SK-N-SH treated with all-trans-retinoic acid at 6 μM for 48 hours (cell line): Measurements from ENCODE around the gene CCKAR.

Experiments used
- ATAC-seq: fragments of 200-7000 bp; cut with Tn5 transposase; 3 replicates; pipeline ENCODE4 v1.9.1; 2020; ENCODE audit warnings: mild to moderate bottlenecking, moderate library complexity
- ARNTL ChIP-seq: fragments of 450-650 bp; formaldehyde crosslinking; IDR thresholded peaks from 2 replicates; pipeline ENCODE4 v1.5.0; 2020; ENCODE audit warnings: low read depth, mild to moderate bottlenecking, moderate library complexity, borderline replicate concordance
- BACH2 ChIP-seq: fragments of 250-450 bp; sonication (Bioruptor Pico); IDR thresholded peaks from 2 replicates; pipeline ENCODE4 v1.9.0; 2021; ENCODE audit warnings: mild to moderate bottlenecking, borderline replicate concordance
- CREB5 ChIP-seq: fragments of 250-450 bp; sonication (Bioruptor Pico); IDR thresholded peaks from 2 replicates; pipeline ENCODE4 v1.5.1; 2020; ENCODE audit warnings: low read depth, mild to moderate bottlenecking, moderate library complexity
- CSDC2 ChIP-seq: fragments of 250-450 bp; sonication (Bioruptor Pico); IDR thresholded peaks from 2 replicates; pipeline ENCODE4 v1.5.0; 2020; ENCODE audit warnings: mild to moderate bottlenecking, moderate library complexity
- CSRNP3 ChIP-seq: fragments of 250-450 bp; sonication (Bioruptor Pico); IDR thresholded peaks from 2 replicates; pipeline ENCODE4 v1.5.1; 2021; ENCODE audit warnings: mild to moderate bottlenecking, moderate library complexity
- ESRRG ChIP-seq: fragments of 250-450 bp; sonication (Bioruptor Pico); IDR thresholded peaks from 2 replicates; pipeline ENCODE4 v1.6.1; 2021; ENCODE audit warnings: mild to moderate bottlenecking
- GLIS3 ChIP-seq: fragments of 250-450 bp; sonication (Bioruptor Pico); IDR thresholded peaks from 2 replicates; pipeline ENCODE4 v1.5.0; 2020; ENCODE audit warnings: mild to moderate bottlenecking, moderate library complexity
- ISL1 ChIP-seq: fragments of 250-450 bp; sonication (Bioruptor Pico); IDR thresholded peaks from 2 replicates; pipeline ENCODE4 v2.1.2; 2022; ENCODE audit warnings: mild to moderate bottlenecking, moderate library complexity
- OSR1 ChIP-seq: fragments of 250-450 bp; sonication (Bioruptor Pico); IDR thresholded peaks from 2 replicates; pipeline ENCODE4 v1.8.0; 2022; ENCODE audit warnings: moderate library complexity, mild to moderate bottlenecking, inconsistent platforms
- POU6F1 ChIP-seq: fragments of 250-450 bp; sonication (Bioruptor Pico); IDR thresholded peaks from 2 replicates; pipeline ENCODE4 v1.8.0; 2021; ENCODE audit warnings: low read depth, mild to moderate bottlenecking, moderate library complexity, borderline replicate concordance
- PPARA ChIP-seq: fragments of 250-450 bp; sonication (Bioruptor Pico); IDR thresholded peaks from 2 replicates; pipeline ENCODE4 v1.5.0; 2020; ENCODE audit warnings: mild to moderate bottlenecking, borderline replicate concordance
- RARB ChIP-seq: fragments of 250-450 bp; sonication (Bioruptor Pico); IDR thresholded peaks from 2 replicates; pipeline ENCODE4 v1.8.0; 2021; ENCODE audit warnings: mild to moderate bottlenecking, moderate library complexity
- TCF4 ChIP-seq: fragments of 250-450 bp; sonication (Bioruptor Pico); IDR thresholded peaks from 2 replicates; pipeline ENCODE4 v1.8.0; 2021; ENCODE audit warnings: mild to moderate bottlenecking, moderate library complexity, borderline replicate concordance
- TOX ChIP-seq: fragments of 250-450 bp; sonication (Bioruptor Pico); IDR thresholded peaks from 2 replicates; pipeline ENCODE4 v1.8.0; 2021; ENCODE audit warnings: mild to moderate bottlenecking, moderate library complexity, borderline replicate concordance
- ZC3H10 ChIP-seq: fragments of 250-450 bp; sonication (Bioruptor Pico); IDR thresholded peaks from 2 replicates; pipeline ENCODE4 v1.5.1; 2021; ENCODE audit warnings: mild to moderate bottlenecking, moderate library complexity
- ZFP3 ChIP-seq: fragments of 250-450 bp; sonication (Bioruptor Pico); IDR thresholded peaks from 2 replicates; pipeline ENCODE4 v1.5.0; 2020; ENCODE audit warnings: mild to moderate bottlenecking, moderate library complexity
- ZFP30 ChIP-seq: fragments of 450-650 bp; formaldehyde crosslinking; IDR thresholded peaks from 2 replicates; pipeline ENCODE4 v1.5.0; 2022; ENCODE audit warnings: mild to moderate bottlenecking, moderate library complexity
- ZNF565 ChIP-seq: fragments of 450-650 bp; formaldehyde crosslinking; conservative IDR thresholded peaks from 2 replicates; pipeline ENCODE4 v1.5.0; 2020; ENCODE audit warnings: low read depth, mild to moderate bottlenecking, moderate library complexity
- ZNF8 ChIP-seq: fragments of 450-650 bp; formaldehyde crosslinking; IDR thresholded peaks from 2 replicates; pipeline ENCODE4 v1.5.0; 2020; ENCODE audit warnings: mild to moderate bottlenecking, moderate library complexity
- TF ChIP-seq, protein P1 (sequence below): fragments of 250-450 bp; sonication (Bioruptor Pico); IDR thresholded peaks from 2 replicates; pipeline ENCODE4 v1.8.0; 2020; ENCODE audit warnings: mild to moderate bottlenecking, moderate library complexity, borderline replicate concordance
- TF ChIP-seq, protein P2 (sequence below): fragments of 250-450 bp; sonication (Bioruptor Pico); IDR thresholded peaks from 2 replicates; pipeline ENCODE4 v1.5.0; 2020; ENCODE audit warnings: mild to moderate bottlenecking, moderate library complexity

The CCKAR gene

GRCh38 chr4:26490960-26491284, 638 bp upstream of the CCKAR start:
- ATAC-seq = no peak
- no peak for TF ChIP-seq ARNTL (CRISPR knock-in tag)
- no peak for TF ChIP-seq PPARA

GRCh38 chr4:26489101-26489985, 941 bp downstream of the CCKAR start:
- no peak for ATAC-seq
- TF ChIP-seq RARB (CRISPR knock-in tag) (no peak), TOX (no peak), OSR1 (no peak), POU6F1 (CRISPR knock-in tag) (no peak), BACH2 (CRISPR knock-in tag) (no peak), CREB5 (CRISPR knock-in tag) (no peak), ZNF8 (CRISPR knock-in tag) (no peak), ESRRG (CRISPR knock-in tag) (no peak), GLIS3 (CRISPR knock-in tag) (no peak), CSRNP3 (CRISPR knock-in tag) (no peak), ZFP3 (CRISPR knock-in tag) (no peak), PPARA (no peak), ISL1 (no peak), ZNF565 (CRISPR knock-in tag) (no peak)
- TF ChIP-seq, protein P1, sequence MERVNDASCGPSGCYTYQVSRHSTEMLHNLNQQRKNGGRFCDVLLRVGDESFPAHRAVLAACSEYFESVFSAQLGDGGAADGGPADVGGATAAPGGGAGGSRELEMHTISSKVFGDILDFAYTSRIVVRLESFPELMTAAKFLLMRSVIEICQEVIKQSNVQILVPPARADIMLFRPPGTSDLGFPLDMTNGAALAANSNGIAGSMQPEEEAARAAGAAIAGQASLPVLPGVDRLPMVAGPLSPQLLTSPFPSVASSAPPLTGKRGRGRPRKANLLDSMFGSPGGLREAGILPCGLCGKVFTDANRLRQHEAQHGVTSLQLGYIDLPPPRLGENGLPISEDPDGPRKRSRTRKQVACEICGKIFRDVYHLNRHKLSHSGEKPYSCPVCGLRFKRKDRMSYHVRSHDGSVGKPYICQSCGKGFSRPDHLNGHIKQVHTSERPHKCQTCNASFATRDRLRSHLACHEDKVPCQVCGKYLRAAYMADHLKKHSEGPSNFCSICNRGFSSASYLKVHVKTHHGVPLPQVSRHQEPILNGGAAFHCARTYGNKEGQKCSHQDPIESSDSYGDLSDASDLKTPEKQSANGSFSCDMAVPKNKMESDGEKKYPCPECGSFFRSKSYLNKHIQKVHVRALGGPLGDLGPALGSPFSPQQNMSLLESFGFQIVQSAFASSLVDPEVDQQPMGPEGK (CRISPR knock-in tag) = no peak
- TF ChIP-seq, protein P2, sequence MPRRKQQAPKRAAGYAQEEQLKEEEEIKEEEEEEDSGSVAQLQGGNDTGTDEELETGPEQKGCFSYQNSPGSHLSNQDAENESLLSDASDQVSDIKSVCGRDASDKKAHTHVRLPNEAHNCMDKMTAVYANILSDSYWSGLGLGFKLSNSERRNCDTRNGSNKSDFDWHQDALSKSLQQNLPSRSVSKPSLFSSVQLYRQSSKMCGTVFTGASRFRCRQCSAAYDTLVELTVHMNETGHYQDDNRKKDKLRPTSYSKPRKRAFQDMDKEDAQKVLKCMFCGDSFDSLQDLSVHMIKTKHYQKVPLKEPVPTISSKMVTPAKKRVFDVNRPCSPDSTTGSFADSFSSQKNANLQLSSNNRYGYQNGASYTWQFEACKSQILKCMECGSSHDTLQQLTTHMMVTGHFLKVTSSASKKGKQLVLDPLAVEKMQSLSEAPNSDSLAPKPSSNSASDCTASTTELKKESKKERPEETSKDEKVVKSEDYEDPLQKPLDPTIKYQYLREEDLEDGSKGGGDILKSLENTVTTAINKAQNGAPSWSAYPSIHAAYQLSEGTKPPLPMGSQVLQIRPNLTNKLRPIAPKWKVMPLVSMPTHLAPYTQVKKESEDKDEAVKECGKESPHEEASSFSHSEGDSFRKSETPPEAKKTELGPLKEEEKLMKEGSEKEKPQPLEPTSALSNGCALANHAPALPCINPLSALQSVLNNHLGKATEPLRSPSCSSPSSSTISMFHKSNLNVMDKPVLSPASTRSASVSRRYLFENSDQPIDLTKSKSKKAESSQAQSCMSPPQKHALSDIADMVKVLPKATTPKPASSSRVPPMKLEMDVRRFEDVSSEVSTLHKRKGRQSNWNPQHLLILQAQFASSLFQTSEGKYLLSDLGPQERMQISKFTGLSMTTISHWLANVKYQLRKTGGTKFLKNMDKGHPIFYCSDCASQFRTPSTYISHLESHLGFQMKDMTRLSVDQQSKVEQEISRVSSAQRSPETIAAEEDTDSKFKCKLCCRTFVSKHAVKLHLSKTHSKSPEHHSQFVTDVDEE (CRISPR knock-in tag) = no peak

DNA sequence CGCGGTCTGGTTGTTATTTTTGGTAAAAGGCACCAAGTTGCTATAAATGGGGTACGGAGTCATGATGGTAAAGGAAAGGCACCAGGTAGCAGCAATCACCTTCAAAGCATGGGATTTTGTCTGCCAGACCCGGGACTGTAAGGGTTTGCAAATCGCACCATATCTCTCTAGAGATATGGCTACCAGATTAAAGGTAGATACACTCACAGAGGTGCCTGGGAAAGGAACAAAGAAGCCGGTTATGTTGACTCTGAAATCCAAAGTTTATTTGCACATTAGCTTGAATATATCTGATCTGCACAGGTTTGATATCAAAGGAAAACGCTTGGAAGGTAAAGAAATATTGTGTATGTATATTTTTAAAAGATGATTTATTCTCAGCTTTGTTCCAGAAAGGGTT, 4.6 kb downstream of the CCKAR start:
- ATAC-seq = no peak
- TF ChIP-seq CREB5 (CRISPR knock-in tag) (no peak), ZFP30 (CRISPR knock-in tag) (no peak), POU6F1 (CRISPR knock-in tag) (no peak), RARB (CRISPR knock-in tag) (no peak), CSDC2 (CRISPR knock-in tag) (no peak), TCF4 (CRISPR knock-in tag) (no peak), BACH2 (CRISPR knock-in tag) (no peak), CSRNP3 (CRISPR knock-in tag) (no peak), ZNF8 (CRISPR knock-in tag) (no peak), ZC3H10 (CRISPR knock-in tag) (no peak), GLIS3 (CRISPR knock-in tag) (no peak), ISL1 (no peak)
- TF ChIP-seq, protein P1 (CRISPR knock-in tag) = no peak
